ENCODE data around the gene ASIC2.

ASIC2 gene

DNA sequence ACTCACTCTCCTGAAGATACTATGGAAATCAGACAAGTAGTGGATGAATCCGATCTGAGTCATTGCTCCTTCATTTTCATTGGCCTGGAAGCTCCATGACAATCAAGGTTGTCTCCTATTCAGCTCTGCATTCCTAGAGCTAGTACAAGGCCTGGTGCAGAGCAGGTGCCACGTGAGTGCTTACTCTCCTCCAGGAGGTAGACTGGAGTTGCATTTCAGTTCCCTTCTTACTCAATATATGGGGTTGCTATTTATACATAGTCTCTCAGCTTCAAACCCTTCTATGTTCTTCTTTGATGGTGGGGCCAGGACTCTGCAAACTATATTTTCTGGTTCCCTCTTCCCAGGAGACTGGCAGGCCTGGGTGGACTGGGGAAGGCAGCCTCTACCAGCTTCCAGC lies 148.3 kb downstream of the ASIC2 start:
- Histone ChIP-seq H3K27ac (ENCODE audit: low read length) (no peak overlapping the region), H3K9me3 (ENCODE audit: control insufficient read depth in 1 of 2, low read length in 2 of 2) (no peaks in the 10 kb centered on the region), H3K4me3 (ENCODE audit: low read depth in 1 of 2, low read length in 2 of 2) (no peak overlapping the region), H3K27me3 (ENCODE audit: low read depth, low read length) (no peaks in the 10 kb centered on the region), H3K4me1 (ENCODE audit: control insufficient read depth in 1 of 2, insufficient read depth in 2 of 2, low read length in 2 of 2) (no peaks in the 10 kb centered on the region), H3K36me3 (ENCODE audit: control insufficient read depth in 1 of 2, insufficient read depth in 2 of 2, low read length in 2 of 2) (no peaks in the 10 kb centered on the region)

DNA sequence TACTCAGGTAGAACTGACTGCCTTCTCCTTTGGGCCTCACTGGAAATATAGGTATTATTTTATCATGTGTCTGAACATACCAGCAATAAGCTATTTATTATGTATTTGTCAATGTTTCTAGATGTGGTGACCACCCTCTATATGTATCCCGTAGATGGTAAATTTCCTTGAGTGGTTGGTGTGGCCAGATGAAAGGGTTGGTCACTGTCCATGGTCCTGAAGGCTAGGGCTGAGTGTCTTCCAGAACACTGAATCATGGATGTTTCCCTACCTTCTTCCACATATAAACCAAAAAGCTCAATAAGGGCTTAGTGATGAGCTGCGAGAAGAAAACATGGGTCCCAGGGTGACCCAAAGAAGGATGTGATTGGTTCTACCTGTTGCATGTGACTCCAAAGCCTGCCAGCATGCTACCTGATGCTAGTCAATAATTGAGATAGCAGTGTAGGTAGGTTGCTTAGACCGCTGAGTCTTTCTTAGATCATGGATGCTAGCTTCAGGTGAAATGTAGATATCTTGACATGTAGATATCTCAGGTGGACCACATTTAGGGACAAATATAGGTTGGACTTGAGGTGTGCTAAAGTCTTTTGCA lies 150.3 kb downstream of the ASIC2 start:
- no peaks in the 10 kb centered on the region for H3K9me3 ChIP-seq (ENCODE audit: control insufficient read depth in 1 of 2, low read length in 2 of 2)
- H3K27me3 ChIP-seq (ENCODE audit: low read depth, low read length) = no peaks in the 10 kb centered on the region
- no peaks in the 10 kb centered on the region for H3K36me3 ChIP-seq (ENCODE audit: control insufficient read depth in 1 of 2, insufficient read depth in 2 of 2, low read length in 2 of 2)
- H3K27ac ChIP-seq (ENCODE audit: low read length) = no peak overlapping the region
- no peaks in the 10 kb centered on the region for H3K4me1 ChIP-seq (ENCODE audit: control insufficient read depth in 1 of 2, insufficient read depth in 2 of 2, low read length in 2 of 2)
- no peak overlapping the region for H3K4me3 ChIP-seq (ENCODE audit: low read depth in 1 of 2, low read length in 2 of 2)

DNA sequence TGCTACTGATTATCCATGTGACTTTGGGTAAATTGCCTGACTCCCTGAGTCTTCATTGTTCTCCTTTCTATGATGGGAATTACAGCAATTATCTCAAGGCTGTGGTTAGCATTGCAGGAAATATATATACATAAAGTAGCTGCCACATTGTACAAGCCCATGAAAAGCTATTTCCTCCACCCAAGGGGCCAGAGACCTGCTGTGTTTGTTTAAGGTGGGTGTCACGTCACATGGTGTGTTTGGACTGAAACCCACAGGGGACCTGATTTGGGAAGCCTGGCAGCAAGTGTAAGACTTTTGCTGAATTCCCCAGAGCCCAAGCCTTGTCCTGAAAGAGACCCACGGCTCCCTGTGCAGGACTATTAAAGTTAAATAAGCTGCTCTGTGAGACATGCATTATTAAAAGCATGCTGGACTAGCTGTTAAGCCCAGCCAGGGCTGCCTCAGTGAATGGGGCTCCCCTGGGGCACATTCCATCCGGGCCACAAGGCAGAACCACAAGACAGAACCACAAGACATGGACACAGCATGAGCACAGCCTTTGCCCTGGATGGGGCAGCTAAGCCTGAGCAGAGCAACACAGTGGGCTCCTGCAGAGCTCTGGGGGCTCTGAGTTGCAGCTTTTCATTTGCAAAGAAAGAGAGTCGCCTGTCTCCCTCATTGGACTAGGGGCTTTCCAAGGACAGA lies 152.5 kb downstream of the ASIC2 start:
- Histone ChIP-seq H3K4me3 (ENCODE audit: low read depth in 1 of 2, low read length in 2 of 2) (no peak overlapping the region), H3K9me3 (ENCODE audit: control insufficient read depth in 1 of 2, low read length in 2 of 2) (no peaks in the 10 kb centered on the region), H3K27me3 (ENCODE audit: low read depth, low read length) (no peaks in the 10 kb centered on the region), H3K4me1 (ENCODE audit: control insufficient read depth in 1 of 2, insufficient read depth in 2 of 2, low read length in 2 of 2) (no peaks in the 10 kb centered on the region), H3K36me3 (ENCODE audit: control insufficient read depth in 1 of 2, insufficient read depth in 2 of 2, low read length in 2 of 2) (no peaks in the 10 kb centered on the region), H3K27ac (ENCODE audit: low read length) (no peak overlapping the region)

DNA sequence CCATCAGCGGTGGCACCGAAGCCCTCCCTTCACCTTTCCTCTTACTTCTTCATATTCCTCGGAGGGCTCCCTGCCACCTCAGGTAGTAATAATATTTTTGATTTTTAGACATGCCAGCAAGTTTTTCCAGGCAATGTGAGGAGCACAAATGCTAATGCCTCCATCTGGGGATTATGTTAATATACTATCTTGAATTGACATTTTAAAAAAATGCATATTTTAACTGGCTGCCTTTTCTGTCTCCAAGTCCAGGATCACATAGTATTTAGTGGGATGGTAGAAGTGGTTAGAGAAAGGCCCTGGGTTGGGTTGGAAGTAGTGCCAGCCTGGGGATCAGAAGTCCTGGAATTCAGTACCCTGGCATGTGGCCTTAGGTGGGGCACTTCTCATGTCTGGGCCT lies 154.5 kb downstream of the ASIC2 start:
- Histone ChIP-seq H3K9me3 (ENCODE audit: control insufficient read depth in 1 of 2, low read length in 2 of 2) (no peaks in the 10 kb centered on the region), H3K27ac (ENCODE audit: low read length) (no peak overlapping the region), H3K4me3 (ENCODE audit: low read depth in 1 of 2, low read length in 2 of 2) (no peak overlapping the region), H3K4me1 (ENCODE audit: control insufficient read depth in 1 of 2, insufficient read depth in 2 of 2, low read length in 2 of 2) (no peaks in the 10 kb centered on the region), H3K36me3 (ENCODE audit: control insufficient read depth in 1 of 2, insufficient read depth in 2 of 2, low read length in 2 of 2) (no peaks in the 10 kb centered on the region), H3K27me3 (ENCODE audit: low read depth, low read length) (no peaks in the 10 kb centered on the region)

DNA sequence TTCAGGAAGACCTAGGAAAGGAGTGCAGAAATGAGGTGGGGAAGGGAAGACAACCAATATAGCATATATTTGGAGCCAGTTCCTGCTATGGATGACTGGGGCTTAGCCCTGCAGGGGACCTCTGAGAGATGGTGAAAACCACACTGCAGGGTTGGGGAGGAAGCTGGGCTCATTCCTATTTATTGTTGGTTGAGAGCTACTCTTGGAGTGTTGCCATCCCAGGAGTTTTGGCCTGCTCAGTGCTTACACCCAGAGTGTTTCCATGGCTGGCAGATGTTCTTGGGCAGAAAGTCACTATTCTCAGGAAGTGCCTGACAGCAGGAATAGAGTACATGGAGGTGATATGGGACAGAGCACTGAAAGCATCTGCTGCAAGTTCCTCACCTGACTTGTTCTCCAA lies 155.7 kb downstream of the ASIC2 start:
- no peaks in the 10 kb centered on the region for H3K36me3 ChIP-seq (ENCODE audit: control insufficient read depth in 1 of 2, insufficient read depth in 2 of 2, low read length in 2 of 2)
- H3K4me1 ChIP-seq (ENCODE audit: control insufficient read depth in 1 of 2, insufficient read depth in 2 of 2, low read length in 2 of 2) = no peaks in the 10 kb centered on the region
- no peaks in the 10 kb centered on the region for H3K9me3 ChIP-seq (ENCODE audit: control insufficient read depth in 1 of 2, low read length in 2 of 2)
- no peak overlapping the region for H3K4me3 ChIP-seq (ENCODE audit: low read depth in 1 of 2, low read length in 2 of 2)
- H3K27ac ChIP-seq (ENCODE audit: low read length) = no peak overlapping the region
- no peaks in the 10 kb centered on the region for H3K27me3 ChIP-seq (ENCODE audit: low read depth, low read length)

DNA sequence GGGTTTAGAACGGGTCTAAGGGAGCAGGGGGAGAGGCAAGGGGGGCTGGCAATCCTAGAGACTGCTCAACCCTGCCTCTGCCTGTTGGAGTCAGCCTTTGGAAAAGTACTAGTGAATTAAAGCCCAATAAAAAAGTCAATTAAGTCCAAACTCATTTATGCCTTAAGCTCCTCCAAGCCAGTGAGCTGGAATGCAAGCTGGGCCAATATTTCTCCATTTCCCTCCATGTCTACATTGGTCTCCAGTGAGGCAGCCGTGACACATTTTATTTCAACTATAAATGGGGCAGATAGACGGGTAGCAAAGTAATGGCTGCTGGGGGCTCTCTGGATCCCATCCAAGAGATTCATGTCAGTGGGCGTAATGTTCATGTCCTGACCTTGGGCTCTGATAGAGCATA lies 157.4 kb downstream of the ASIC2 start:
- Histone ChIP-seq H3K4me3 (ENCODE audit: low read depth in 1 of 2, low read length in 2 of 2) (no peak overlapping the region), H3K4me1 (ENCODE audit: control insufficient read depth in 1 of 2, insufficient read depth in 2 of 2, low read length in 2 of 2) (no peaks in the 10 kb centered on the region), H3K9me3 (ENCODE audit: control insufficient read depth in 1 of 2, low read length in 2 of 2) (no peaks in the 10 kb centered on the region), H3K36me3 (ENCODE audit: control insufficient read depth in 1 of 2, insufficient read depth in 2 of 2, low read length in 2 of 2) (no peaks in the 10 kb centered on the region), H3K27ac (ENCODE audit: low read length) (no peak overlapping the region), H3K27me3 (ENCODE audit: low read depth, low read length) (no peaks in the 10 kb centered on the region)

GRCh38 chr17:33131620-33132019 lies 161.5 kb downstream of the ASIC2 start:
- H3K36me3 ChIP-seq (ENCODE audit: control insufficient read depth in 1 of 2, insufficient read depth in 2 of 2, low read length in 2 of 2) = no peaks in the 10 kb centered on the region
- H3K27ac ChIP-seq (ENCODE audit: low read length) = no peak overlapping the region
- H3K4me3 ChIP-seq (ENCODE audit: low read depth in 1 of 2, low read length in 2 of 2) = no peak overlapping the region
- no peaks in the 10 kb centered on the region for H3K27me3 ChIP-seq (ENCODE audit: low read depth, low read length)
- H3K4me1 ChIP-seq (ENCODE audit: control insufficient read depth in 1 of 2, insufficient read depth in 2 of 2, low read length in 2 of 2) = no peaks in the 10 kb centered on the region
- no peaks in the 10 kb centered on the region for H3K9me3 ChIP-seq (ENCODE audit: control insufficient read depth in 1 of 2, low read length in 2 of 2)

- Histone ChIP-seq H3K9me3 (ENCODE audit: control insufficient read depth in 1 of 2, low read length in 2 of 2) (no peaks in the 10 kb centered on the region), H3K27me3 (ENCODE audit: low read depth, low read length) (no peaks in the 10 kb centered on the region), H3K4me1 (ENCODE audit: control insufficient read depth in 1 of 2, insufficient read depth in 2 of 2, low read length in 2 of 2) (no peaks in the 10 kb centered on the region), H3K27ac (ENCODE audit: low read length) (no peak overlapping the region), H3K36me3 (ENCODE audit: control insufficient read depth in 1 of 2, insufficient read depth in 2 of 2, low read length in 2 of 2) (no peaks in the 10 kb centered on the region), H3K4me3 (ENCODE audit: low read depth in 1 of 2, low read length in 2 of 2) (no peak overlapping the region)
These were observed 165.4 kb downstream of the ASIC2 start for GRCh38 chr17:33127706-33128105.

GRCh38 chr17:33126086-33126485 lies 167.0 kb downstream of the ASIC2 start:
- Histone ChIP-seq H3K36me3 (ENCODE audit: control insufficient read depth in 1 of 2, insufficient read depth in 2 of 2, low read length in 2 of 2) (no peaks in the 10 kb centered on the region), H3K4me3 (ENCODE audit: low read depth in 1 of 2, low read length in 2 of 2) (no peak overlapping the region), H3K4me1 (ENCODE audit: control insufficient read depth in 1 of 2, insufficient read depth in 2 of 2, low read length in 2 of 2) (no peaks in the 10 kb centered on the region), H3K9me3 (ENCODE audit: control insufficient read depth in 1 of 2, low read length in 2 of 2) (no peaks in the 10 kb centered on the region), H3K27ac (ENCODE audit: low read length) (no peak overlapping the region), H3K27me3 (ENCODE audit: low read depth, low read length) (no peaks in the 10 kb centered on the region)

- no peaks in the 10 kb centered on the region for H3K36me3 ChIP-seq (ENCODE audit: control insufficient read depth in 1 of 2, insufficient read depth in 2 of 2, low read length in 2 of 2)
- H3K4me1 ChIP-seq (ENCODE audit: control insufficient read depth in 1 of 2, insufficient read depth in 2 of 2, low read length in 2 of 2) = no peaks in the 10 kb centered on the region
- no peak overlapping the region for H3K27ac ChIP-seq (ENCODE audit: low read length)
- no peaks in the 10 kb centered on the region for H3K27me3 ChIP-seq (ENCODE audit: low read depth, low read length)
- no peak overlapping the region for H3K4me3 ChIP-seq (ENCODE audit: low read depth in 1 of 2, low read length in 2 of 2)
- no peaks in the 10 kb centered on the region for H3K9me3 ChIP-seq (ENCODE audit: control insufficient read depth in 1 of 2, low read length in 2 of 2)
These were observed 167.5 kb downstream of the ASIC2 start for GRCh38 chr17:33125552-33125950.

GRCh38 chr17:33124871-33125551 lies 168.1 kb downstream of the ASIC2 start:
- Histone ChIP-seq H3K27ac (ENCODE audit: low read length) (no peak overlapping the region), H3K9me3 (ENCODE audit: control insufficient read depth in 1 of 2, low read length in 2 of 2) (no peaks in the 10 kb centered on the region), H3K4me3 (ENCODE audit: low read depth in 1 of 2, low read length in 2 of 2) (no peak overlapping the region), H3K27me3 (ENCODE audit: low read depth, low read length) (no peaks in the 10 kb centered on the region), H3K4me1 (ENCODE audit: control insufficient read depth in 1 of 2, insufficient read depth in 2 of 2, low read length in 2 of 2) (no peaks in the 10 kb centered on the region), H3K36me3 (ENCODE audit: control insufficient read depth in 1 of 2, insufficient read depth in 2 of 2, low read length in 2 of 2) (no peaks in the 10 kb centered on the region)

Measured in muscle layer of duodenum (tissue), 2 donors.